Fibroblast of lung (primary cell): ENCODE data around the gene CSNK1A1.

Source experiments
- EZH2 ChIP-seq: IDR thresholded peaks from 2 replicates; pipeline ENCODE4 v1.5.1; 2012; ENCODE audit warnings: low read length, control low read depth, mild to moderate bottlenecking; ENCODE audit errors: missing control alignments
- TF ChIP-seq, protein P1 (sequence below), 2 donors: IDR thresholded peaks in 1 of 2; conservative IDR thresholded peaks in 1 of 2; 1 replicate in 1 of 2; 2 replicates in 1 of 2; pipeline ENCODE4 v1.5.1; 2011 to 2012; ENCODE audit warnings: low read length in 2 of 2, control low read depth in 1 of 2, inconsistent platforms in 1 of 2, low read depth in 1 of 2, mild to moderate bottlenecking in 1 of 2

DNA sequence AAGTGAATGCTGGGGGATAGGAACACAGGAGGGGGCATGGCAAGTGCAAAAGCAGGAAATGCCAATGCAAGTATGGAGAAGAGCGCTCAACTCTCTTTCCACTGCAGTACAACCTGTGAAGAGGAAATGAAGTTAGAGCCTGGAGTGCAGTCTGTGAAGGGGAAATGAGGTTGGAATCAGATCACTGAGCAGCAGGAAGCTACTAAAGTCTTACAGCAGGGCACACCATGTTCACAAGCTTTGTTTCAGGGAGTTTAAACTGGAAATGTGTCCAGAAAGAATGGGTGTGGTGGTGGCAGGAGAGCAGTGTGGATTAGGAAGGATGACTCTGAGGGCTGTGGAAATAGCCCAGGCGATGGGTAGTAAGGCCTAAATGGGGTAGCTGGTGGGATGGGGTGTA lies 45.5 kb upstream of the CSNK1A1 start:
- TF ChIP-seq, protein P1, sequence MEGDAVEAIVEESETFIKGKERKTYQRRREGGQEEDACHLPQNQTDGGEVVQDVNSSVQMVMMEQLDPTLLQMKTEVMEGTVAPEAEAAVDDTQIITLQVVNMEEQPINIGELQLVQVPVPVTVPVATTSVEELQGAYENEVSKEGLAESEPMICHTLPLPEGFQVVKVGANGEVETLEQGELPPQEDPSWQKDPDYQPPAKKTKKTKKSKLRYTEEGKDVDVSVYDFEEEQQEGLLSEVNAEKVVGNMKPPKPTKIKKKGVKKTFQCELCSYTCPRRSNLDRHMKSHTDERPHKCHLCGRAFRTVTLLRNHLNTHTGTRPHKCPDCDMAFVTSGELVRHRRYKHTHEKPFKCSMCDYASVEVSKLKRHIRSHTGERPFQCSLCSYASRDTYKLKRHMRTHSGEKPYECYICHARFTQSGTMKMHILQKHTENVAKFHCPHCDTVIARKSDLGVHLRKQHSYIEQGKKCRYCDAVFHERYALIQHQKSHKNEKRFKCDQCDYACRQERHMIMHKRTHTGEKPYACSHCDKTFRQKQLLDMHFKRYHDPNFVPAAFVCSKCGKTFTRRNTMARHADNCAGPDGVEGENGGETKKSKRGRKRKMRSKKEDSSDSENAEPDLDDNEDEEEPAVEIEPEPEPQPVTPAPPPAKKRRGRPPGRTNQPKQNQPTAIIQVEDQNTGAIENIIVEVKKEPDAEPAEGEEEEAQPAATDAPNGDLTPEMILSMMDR (conservative IDR thresholded peaks at IDR 0.05 in 1 of 2, IDR thresholded peaks at IDR 0.05 in 1 of 2; ENCODE audit: low read depth in 1 of 2, low read length in 2 of 2) = no peak
- no peak for TF ChIP-seq EZH2
